Measurements from ENCODE around the gene HERPUD1. TPM values are rescaled to one million over a fixed set of nuclear protein-coding genes. Genes with fewer than 3 reads are reported as not detected.
A peak's percentile ranks its signal among the peaks of the same experiment; 100 is the strongest.

Gene HERPUD1
- total and polyA plus RNA-seq, 2 of the 13 experiments (the other 11 are each of a cell fraction or from before 2014, with no cell fraction given): 96.2 to 323 TPM

GRCh38 chr16:56946767-56947603 lies 15.0 kb downstream of the HERPUD1 start (continued):
- TF ChIP-seq, protein P1, sequence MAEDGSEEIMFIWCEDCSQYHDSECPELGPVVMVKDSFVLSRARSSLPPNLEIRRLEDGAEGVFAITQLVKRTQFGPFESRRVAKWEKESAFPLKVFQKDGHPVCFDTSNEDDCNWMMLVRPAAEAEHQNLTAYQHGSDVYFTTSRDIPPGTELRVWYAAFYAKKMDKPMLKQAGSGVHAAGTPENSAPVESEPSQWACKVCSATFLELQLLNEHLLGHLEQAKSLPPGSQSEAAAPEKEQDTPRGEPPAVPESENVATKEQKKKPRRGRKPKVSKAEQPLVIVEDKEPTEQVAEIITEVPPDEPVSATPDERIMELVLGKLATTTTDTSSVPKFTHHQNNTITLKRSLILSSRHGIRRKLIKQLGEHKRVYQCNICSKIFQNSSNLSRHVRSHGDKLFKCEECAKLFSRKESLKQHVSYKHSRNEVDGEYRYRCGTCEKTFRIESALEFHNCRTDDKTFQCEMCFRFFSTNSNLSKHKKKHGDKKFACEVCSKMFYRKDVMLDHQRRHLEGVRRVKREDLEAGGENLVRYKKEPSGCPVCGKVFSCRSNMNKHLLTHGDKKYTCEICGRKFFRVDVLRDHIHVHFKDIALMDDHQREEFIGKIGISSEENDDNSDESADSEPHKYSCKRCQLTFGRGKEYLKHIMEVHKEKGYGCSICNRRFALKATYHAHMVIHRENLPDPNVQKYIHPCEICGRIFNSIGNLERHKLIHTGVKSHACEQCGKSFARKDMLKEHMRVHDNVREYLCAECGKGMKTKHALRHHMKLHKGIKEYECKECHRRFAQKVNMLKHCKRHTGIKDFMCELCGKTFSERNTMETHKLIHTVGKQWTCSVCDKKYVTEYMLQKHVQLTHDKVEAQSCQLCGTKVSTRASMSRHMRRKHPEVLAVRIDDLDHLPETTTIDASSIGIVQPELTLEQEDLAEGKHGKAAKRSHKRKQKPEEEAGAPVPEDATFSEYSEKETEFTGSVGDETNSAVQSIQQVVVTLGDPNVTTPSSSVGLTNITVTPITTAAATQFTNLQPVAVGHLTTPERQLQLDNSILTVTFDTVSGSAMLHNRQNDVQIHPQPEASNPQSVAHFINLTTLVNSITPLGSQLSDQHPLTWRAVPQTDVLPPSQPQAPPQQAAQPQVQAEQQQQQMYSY (CRISPR knock-in tag; IDR thresholded peaks at IDR 0.05): no peak
- TF ChIP-seq SRSF1 (optimal IDR thresholded peaks at IDR 0.05; ENCODE audit: low read depth, low read length): no peak
- TF ChIP-seq, protein P2, sequence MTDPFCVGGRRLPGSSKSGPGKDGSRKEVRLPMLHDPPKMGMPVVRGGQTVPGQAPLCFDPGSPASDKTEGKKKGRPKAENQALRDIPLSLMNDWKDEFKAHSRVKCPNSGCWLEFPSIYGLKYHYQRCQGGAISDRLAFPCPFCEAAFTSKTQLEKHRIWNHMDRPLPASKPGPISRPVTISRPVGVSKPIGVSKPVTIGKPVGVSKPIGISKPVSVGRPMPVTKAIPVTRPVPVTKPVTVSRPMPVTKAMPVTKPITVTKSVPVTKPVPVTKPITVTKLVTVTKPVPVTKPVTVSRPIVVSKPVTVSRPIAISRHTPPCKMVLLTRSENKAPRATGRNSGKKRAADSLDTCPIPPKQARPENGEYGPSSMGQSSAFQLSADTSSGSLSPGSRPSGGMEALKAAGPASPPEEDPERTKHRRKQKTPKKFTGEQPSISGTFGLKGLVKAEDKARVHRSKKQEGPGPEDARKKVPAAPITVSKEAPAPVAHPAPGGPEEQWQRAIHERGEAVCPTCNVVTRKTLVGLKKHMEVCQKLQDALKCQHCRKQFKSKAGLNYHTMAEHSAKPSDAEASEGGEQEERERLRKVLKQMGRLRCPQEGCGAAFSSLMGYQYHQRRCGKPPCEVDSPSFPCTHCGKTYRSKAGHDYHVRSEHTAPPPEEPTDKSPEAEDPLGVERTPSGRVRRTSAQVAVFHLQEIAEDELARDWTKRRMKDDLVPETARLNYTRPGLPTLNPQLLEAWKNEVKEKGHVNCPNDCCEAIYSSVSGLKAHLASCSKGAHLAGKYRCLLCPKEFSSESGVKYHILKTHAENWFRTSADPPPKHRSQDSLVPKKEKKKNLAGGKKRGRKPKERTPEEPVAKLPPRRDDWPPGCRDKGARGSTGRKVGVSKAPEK (CRISPR knock-in tag; IDR thresholded peaks at IDR 0.05; ENCODE audit: borderline replicate concordance): no peak
- TF ChIP-seq MIER2 (CRISPR knock-in tag; IDR thresholded peaks at IDR 0.05): no peak
- no peak for TF ChIP-seq E2F1 (CRISPR knock-in tag; IDR thresholded peaks at IDR 0.05)
- TF ChIP-seq, protein P3, sequence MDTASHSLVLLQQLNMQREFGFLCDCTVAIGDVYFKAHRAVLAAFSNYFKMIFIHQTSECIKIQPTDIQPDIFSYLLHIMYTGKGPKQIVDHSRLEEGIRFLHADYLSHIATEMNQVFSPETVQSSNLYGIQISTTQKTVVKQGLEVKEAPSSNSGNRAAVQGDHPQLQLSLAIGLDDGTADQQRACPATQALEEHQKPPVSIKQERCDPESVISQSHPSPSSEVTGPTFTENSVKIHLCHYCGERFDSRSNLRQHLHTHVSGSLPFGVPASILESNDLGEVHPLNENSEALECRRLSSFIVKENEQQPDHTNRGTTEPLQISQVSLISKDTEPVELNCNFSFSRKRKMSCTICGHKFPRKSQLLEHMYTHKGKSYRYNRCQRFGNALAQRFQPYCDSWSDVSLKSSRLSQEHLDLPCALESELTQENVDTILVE (CRISPR knock-in tag; IDR thresholded peaks at IDR 0.05): no peak
- TF ChIP-seq, protein P4, sequence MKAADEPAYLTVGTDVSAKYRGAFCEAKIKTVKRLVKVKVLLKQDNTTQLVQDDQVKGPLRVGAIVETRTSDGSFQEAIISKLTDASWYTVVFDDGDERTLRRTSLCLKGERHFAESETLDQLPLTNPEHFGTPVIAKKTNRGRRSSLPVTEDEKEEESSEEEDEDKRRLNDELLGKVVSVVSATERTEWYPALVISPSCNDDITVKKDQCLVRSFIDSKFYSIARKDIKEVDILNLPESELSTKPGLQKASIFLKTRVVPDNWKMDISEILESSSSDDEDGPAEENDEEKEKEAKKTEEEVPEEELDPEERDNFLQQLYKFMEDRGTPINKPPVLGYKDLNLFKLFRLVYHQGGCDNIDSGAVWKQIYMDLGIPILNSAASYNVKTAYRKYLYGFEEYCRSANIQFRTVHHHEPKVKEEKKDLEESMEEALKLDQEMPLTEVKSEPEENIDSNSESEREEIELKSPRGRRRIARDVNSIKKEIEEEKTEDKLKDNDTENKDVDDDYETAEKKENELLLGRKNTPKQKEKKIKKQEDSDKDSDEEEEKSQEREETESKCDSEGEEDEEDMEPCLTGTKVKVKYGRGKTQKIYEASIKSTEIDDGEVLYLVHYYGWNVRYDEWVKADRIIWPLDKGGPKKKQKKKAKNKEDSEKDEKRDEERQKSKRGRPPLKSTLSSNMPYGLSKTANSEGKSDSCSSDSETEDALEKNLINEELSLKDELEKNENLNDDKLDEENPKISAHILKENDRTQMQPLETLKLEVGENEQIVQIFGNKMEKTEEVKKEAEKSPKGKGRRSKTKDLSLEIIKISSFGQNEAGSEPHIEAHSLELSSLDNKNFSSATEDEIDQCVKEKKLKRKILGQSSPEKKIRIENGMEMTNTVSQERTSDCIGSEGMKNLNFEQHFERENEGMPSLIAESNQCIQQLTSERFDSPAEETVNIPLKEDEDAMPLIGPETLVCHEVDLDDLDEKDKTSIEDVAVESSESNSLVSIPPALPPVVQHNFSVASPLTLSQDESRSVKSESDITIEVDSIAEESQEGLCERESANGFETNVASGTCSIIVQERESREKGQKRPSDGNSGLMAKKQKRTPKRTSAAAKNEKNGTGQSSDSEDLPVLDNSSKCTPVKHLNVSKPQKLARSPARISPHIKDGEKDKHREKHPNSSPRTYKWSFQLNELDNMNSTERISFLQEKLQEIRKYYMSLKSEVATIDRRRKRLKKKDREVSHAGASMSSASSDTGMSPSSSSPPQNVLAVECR (CRISPR knock-in tag; IDR thresholded peaks at IDR 0.05; ENCODE audit: borderline replicate concordance): 0 out of 2 replicates have a peak, but pooled peaks have one; percentile 20
- TF ChIP-seq HNRNPH1 (optimal IDR thresholded peaks at IDR 0.05; ENCODE audit: low read depth, low read length): no peak
- TF ChIP-seq HHEX (CRISPR knock-in tag; IDR thresholded peaks at IDR 0.05): no peak
- TF ChIP-seq ZFP41 (CRISPR knock-in tag; IDR thresholded peaks at IDR 0.05; ENCODE audit: borderline replicate concordance): no peak
